HepG2 (cell line): ENCODE data around the gene ZCCHC17. TPM values are rescaled to one million over a fixed set of nuclear protein-coding genes. Genes with fewer than 3 reads are reported as not detected.

Source experiments
- ASH2L ChIP-seq: fragments of 300-600, 200-600 bp; sonication (generic); IDR thresholded peaks from 2 replicates; pipeline ENCODE4 v1.7.0; 2017; ENCODE audit warnings: low read depth, mild to moderate bottlenecking, moderate library complexity, mixed read lengths, low read length; ENCODE audit not compliant: insufficient read length
- ATF1 ChIP-seq: IDR thresholded peaks from 2 replicates; pipeline ENCODE4 v1.6.1; 2016; ENCODE audit warnings: mild to moderate bottlenecking, control low read depth
- CBX1 ChIP-seq: IDR thresholded peaks from one replicate; pipeline ENCODE4 v1.6.1; 2016; ENCODE audit warnings: antibody characterized with exemption, low read depth
- CCDC6 ChIP-seq: sonication (generic); formaldehyde crosslinking; IDR thresholded peaks from 2 replicates; pipeline ENCODE4 v1.8.1; 2022; ENCODE audit warnings: mild to moderate bottlenecking, missing genetic modification reagents, moderate library complexity
- CHCHD3 ChIP-seq: sonication (generic); formaldehyde crosslinking; IDR thresholded peaks from 2 replicates; pipeline ENCODE4 v1.8.0; 2022; ENCODE audit warnings: mild to moderate bottlenecking, missing genetic modification reagents, moderate library complexity
- ERF ChIP-seq: IDR thresholded peaks from 2 replicates; pipeline ENCODE4 v1.6.1; 2018; ENCODE audit warnings: missing biosample characterization, missing genetic modification reagents
- RBM39 ChIP-seq: fragments of 200-400 bp; formaldehyde crosslinking; IDR thresholded peaks from one replicate; pipeline ENCODE4 v1.6.1; 2018; ENCODE audit warnings: antibody characterized with exemption, mild to moderate bottlenecking, low read depth, low read length; ENCODE audit not compliant: poor library complexity, severe bottlenecking
- RFXANK ChIP-seq: IDR thresholded peaks from 2 replicates; pipeline ENCODE4 v1.6.1; 2016
- SNRNP70 ChIP-seq: fragments of 200-400 bp; formaldehyde crosslinking; IDR thresholded peaks from 2 replicates; pipeline ENCODE4 v1.6.1; 2017; ENCODE audit warnings: mild to moderate bottlenecking, low read depth, low read length, moderate library complexity
- SYNCRIP ChIP-seq: fragments of 200-400 bp; formaldehyde crosslinking; IDR thresholded peaks from 2 replicates; pipeline ENCODE4 v1.6.1; 2018; ENCODE audit warnings: mild to moderate bottlenecking, low read depth, low read length; ENCODE audit not compliant: insufficient read depth
- TBP ChIP-seq: sonication (generic); formaldehyde crosslinking; IDR thresholded peaks from 2 replicates; pipeline ENCODE4 v1.5.0; 2020; ENCODE audit warnings: missing genetic modification reagents
- U2AF2 ChIP-seq: fragments of 200-400 bp; formaldehyde crosslinking; IDR thresholded peaks from 2 replicates; pipeline ENCODE4 v1.6.1; 2017; ENCODE audit warnings: low read depth, mild to moderate bottlenecking, low read length
- ZFYVE20 ChIP-seq: sonication (generic); formaldehyde crosslinking; IDR thresholded peaks from 2 replicates; pipeline ENCODE4 v1.8.0; 2023; ENCODE audit warnings: low read depth, mild to moderate bottlenecking, moderate library complexity, missing genetic modification reagents, borderline replicate concordance
- ZKSCAN5 ChIP-seq: sonication (generic); formaldehyde crosslinking; IDR thresholded peaks from 2 replicates; pipeline ENCODE4 v1.5.1; 2020; ENCODE audit warnings: mild to moderate bottlenecking, missing genetic modification reagents
- ZMYM3 ChIP-seq: sonication (generic); formaldehyde crosslinking; IDR thresholded peaks from 2 replicates; pipeline ENCODE4 v1.5.1; 2020; ENCODE audit warnings: mild to moderate bottlenecking, missing genetic modification reagents
- ZNF224 ChIP-seq: sonication (generic); formaldehyde crosslinking; IDR thresholded peaks from 2 replicates; pipeline ENCODE4 v1.5.0; 2020; ENCODE audit warnings: mild to moderate bottlenecking, missing genetic modification reagents
- ZNF317 ChIP-seq: sonication (generic); formaldehyde crosslinking; IDR thresholded peaks from 2 replicates; pipeline ENCODE4 v1.5.0; 2020; ENCODE audit warnings: mild to moderate bottlenecking, missing genetic modification reagents
- ZNF572 ChIP-seq: sonication (generic); formaldehyde crosslinking; IDR thresholded peaks from 2 replicates; pipeline ENCODE4 v1.5.1; 2020; ENCODE audit warnings: mild to moderate bottlenecking, missing genetic modification reagents
- ZNF816 ChIP-seq: sonication (generic); formaldehyde crosslinking; IDR thresholded peaks from 2 replicates; pipeline ENCODE4 v1.8.0; 2022; ENCODE audit warnings: missing genetic modification reagents, mild to moderate bottlenecking, borderline replicate concordance
- polyA plus RNA-seq, 8 experiments: library from polyadenylated mRNA; depleted of rRNA in 3 of 8; stranded (reverse) in 7 of 8; unstranded in 1 of 8; fragments of >200 nt; fragmentation: Illumina TruSeq in 4 of 8; extraction: Trizol in 4 of 8; gene quantifications; 2 replicates each; pipeline versions ENCODE4 v1.2.1 to v1.2.3, GENCODE V29; 2011 to 2016; ENCODE audit warnings: low read depth in 4 of 8, missing spikeins in 1 of 8, mixed read lengths in 1 of 8; ENCODE audit not compliant: insufficient read depth in 1 of 8
- total RNA-seq, 5 experiments: library from RNA; depleted of rRNA; stranded (reverse); fragments of >200 nt; fragmentation: Illumina TruSeq; extraction: Trizol; gene quantifications; 2 replicates each; pipeline ENCODE4 v1.2.3, GENCODE V29; 2016; ENCODE audit warnings: low read depth in 1 of 5
- TF ChIP-seq, protein P1 (sequence below): conservative IDR thresholded peaks from 2 replicates; pipeline ENCODE4 v1.6.1; 2018; ENCODE audit warnings: missing genetic modification reagents
- TF ChIP-seq, protein P2 (sequence below): sonication (generic); formaldehyde crosslinking; IDR thresholded peaks from 2 replicates; pipeline ENCODE4 v1.9.0; 2021; ENCODE audit warnings: missing genetic modification reagents, borderline replicate concordance
- TF ChIP-seq, protein P3 (sequence below): sonication (generic); formaldehyde crosslinking; IDR thresholded peaks from 2 replicates; pipeline ENCODE4 v1.4.0; 2020; ENCODE audit warnings: mild to moderate bottlenecking, missing genetic modification reagents
- TF ChIP-seq, protein P4 (sequence below): sonication (generic); formaldehyde crosslinking; IDR thresholded peaks from 2 replicates; pipeline ENCODE4 v1.9.0; 2022; ENCODE audit warnings: low read depth, missing genetic modification reagents
- TF ChIP-seq, protein P5 (sequence below): sonication (generic); formaldehyde crosslinking; IDR thresholded peaks from 2 replicates; pipeline ENCODE4 v1.8.1; 2023; ENCODE audit warnings: mild to moderate bottlenecking, missing genetic modification reagents

Gene ZCCHC17
- total and polyA plus RNA-seq, 2 of the 13 experiments (the other 11 are each of a cell fraction or from before 2014, with no cell fraction given), result 20.5 to 53.0 TPM

DNA sequence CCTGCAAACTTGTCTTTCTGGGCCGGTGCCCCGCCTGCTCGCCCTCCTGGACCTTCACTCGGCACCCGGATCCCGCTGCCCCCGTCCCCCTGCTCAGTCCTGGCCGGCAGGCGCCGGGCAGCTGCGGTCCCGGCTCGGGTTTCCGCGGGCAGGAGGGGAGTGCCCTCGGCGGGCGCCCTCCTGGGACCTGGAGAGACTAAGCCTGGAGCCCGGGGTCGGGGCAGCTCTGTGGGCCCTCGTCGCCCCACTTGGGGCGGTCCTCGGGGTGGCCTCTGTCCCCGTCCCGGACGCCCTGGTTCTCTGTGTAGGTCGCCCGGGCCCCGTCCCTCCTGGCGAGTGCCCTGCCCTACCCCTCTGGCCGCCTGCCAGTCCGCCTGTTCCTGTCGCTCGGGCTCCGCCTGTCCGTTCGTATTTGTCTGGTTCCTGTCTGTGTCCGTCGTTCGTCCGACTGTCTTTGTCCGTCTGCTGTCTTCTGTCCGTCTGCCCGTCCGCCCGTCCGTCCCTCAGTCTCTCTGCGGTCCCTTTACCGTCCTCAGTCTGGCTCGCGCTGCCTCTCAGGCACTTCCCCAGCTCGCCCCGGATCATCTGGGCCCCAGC, 116.7 kb downstream of the ZCCHC17 start (continued):
- TF ChIP-seq, protein P1, sequence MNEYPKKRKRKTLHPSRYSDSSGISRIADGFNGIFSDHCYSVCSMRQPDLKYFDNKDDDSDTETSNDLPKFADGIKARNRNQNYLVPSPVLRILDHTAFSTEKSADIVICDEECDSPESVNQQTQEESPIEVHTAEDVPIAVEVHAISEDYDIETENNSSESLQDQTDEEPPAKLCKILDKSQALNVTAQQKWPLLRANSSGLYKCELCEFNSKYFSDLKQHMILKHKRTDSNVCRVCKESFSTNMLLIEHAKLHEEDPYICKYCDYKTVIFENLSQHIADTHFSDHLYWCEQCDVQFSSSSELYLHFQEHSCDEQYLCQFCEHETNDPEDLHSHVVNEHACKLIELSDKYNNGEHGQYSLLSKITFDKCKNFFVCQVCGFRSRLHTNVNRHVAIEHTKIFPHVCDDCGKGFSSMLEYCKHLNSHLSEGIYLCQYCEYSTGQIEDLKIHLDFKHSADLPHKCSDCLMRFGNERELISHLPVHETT (CRISPR knock-in tag), result no peak
- TF ChIP-seq ZNF224 (CRISPR knock-in tag) (no peak), ASH2L (peak; percentile 36), ZNF816 (no peak; the same call in 1 of the 2 replicates), SYNCRIP (no peak), SNRNP70 (no peak), ZNF572 (CRISPR knock-in tag) (no peak; the same call in 1 of the 2 replicates), ZFYVE20 (no peak), ERF (CRISPR knock-in tag) (no peak), ZMYM3 (CRISPR knock-in tag) (no peak), CCDC6 (no peak), CBX1 (no peak), TBP (CRISPR knock-in tag) (no peak), ATF1 (CRISPR knock-in tag) (no peak), ZNF317 (no peak), RBM39 (peak; percentile 35), CHCHD3 (no peak), RFXANK (CRISPR knock-in tag) (no peak), ZKSCAN5 (no peak), U2AF2 (no peak)
- TF ChIP-seq, protein P2, sequence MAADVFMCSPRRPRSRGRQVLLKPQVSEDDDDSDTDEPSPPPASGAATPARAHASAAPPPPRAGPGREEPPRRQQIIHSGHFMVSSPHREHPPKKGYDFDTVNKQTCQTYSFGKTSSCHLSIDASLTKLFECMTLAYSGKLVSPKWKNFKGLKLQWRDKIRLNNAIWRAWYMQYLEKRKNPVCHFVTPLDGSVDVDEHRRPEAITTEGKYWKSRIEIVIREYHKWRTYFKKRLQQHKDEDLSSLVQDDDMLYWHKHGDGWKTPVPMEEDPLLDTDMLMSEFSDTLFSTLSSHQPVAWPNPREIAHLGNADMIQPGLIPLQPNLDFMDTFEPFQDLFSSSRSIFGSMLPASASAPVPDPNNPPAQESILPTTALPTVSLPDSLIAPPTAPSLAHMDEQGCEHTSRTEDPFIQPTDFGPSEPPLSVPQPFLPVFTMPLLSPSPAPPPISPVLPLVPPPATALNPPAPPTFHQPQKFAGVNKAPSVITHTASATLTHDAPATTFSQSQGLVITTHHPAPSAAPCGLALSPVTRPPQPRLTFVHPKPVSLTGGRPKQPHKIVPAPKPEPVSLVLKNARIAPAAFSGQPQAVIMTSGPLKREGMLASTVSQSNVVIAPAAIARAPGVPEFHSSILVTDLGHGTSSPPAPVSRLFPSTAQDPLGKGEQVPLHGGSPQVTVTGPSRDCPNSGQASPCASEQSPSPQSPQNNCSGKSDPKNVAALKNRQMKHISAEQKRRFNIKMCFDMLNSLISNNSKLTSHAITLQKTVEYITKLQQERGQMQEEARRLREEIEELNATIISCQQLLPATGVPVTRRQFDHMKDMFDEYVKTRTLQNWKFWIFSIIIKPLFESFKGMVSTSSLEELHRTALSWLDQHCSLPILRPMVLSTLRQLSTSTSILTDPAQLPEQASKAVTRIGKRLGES (CRISPR knock-in tag), result no peak
- TF ChIP-seq, protein P3, sequence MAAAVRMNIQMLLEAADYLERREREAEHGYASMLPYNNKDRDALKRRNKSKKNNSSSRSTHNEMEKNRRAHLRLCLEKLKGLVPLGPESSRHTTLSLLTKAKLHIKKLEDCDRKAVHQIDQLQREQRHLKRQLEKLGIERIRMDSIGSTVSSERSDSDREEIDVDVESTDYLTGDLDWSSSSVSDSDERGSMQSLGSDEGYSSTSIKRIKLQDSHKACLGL (CRISPR knock-in tag), result peak; percentile 6; the same call in 1 of the 2 replicates
- TF ChIP-seq, protein P4, sequence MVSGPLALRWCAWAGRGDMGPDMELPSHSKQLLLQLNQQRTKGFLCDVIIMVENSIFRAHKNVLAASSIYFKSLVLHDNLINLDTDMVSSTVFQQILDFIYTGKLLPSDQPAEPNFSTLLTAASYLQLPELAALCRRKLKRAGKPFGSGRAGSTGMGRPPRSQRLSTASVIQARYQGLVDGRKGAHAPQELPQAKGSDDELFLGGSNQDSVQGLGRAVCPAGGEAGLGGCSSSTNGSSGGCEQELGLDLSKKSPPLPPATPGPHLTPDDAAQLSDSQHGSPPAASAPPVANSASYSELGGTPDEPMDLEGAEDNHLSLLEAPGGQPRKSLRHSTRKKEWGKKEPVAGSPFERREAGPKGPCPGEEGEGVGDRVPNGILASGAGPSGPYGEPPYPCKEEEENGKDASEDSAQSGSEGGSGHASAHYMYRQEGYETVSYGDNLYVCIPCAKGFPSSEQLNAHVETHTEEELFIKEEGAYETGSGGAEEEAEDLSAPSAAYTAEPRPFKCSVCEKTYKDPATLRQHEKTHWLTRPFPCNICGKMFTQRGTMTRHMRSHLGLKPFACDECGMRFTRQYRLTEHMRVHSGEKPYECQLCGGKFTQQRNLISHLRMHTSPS (CRISPR knock-in tag), result 0 out of 2 replicates have a peak, but pooled peaks have one; percentile 3
- TF ChIP-seq, protein P5, sequence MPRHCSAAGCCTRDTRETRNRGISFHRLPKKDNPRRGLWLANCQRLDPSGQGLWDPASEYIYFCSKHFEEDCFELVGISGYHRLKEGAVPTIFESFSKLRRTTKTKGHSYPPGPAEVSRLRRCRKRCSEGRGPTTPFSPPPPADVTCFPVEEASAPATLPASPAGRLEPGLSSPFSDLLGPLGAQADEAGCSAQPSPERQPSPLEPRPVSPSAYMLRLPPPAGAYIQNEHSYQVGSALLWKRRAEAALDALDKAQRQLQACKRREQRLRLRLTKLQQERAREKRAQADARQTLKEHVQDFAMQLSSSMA (CRISPR knock-in tag), result no peak
